HEK293 (cell line): ENCODE measurements around the gene ABAT.

Experiments
- CTCF ChIA-PET: fragments of 350-600 bp; formaldehyde crosslinking; extraction: SDS; loops from one replicate; lab custom pipeline; 2021; ENCODE audit warnings: antibody characterized with exemption; lab: Yijun Ruan, JAX
- POLR2A ChIA-PET: fragments of 300-600 bp; formaldehyde crosslinking; extraction: SDS; loops from one replicate; lab custom pipeline; 2020; ENCODE audit warnings: antibody characterized with exemption, inconsistent platforms; lab: Yijun Ruan, JAX
- H3K27ac ChIP-seq: fragments of 200-500 bp; sonication (Bioruptor generic); 2 replicates; pipeline ENCODE4 v1.5.1; 2014; ENCODE audit warnings: low read depth, low read length, control low read depth, inconsistent platforms; ENCODE audit errors: extremely low read depth
- H3K36me3 ChIP-seq, 2 experiments: fragments of 200-500 bp in 1 of 2; sonication (Bioruptor generic) in 1 of 2; 1 replicate in 1 of 2; 2 replicates in 1 of 2; pipeline ENCODE4 v1.5.1; 2014 to 2017; ENCODE audit warnings: inconsistent platforms in 2 of 2, low read length in 2 of 2; ENCODE audit not compliant: control insufficient read depth in 2 of 2, insufficient read depth in 1 of 2
- H3K4me1 ChIP-seq: fragments of 200-500 bp; sonication (Bioruptor generic); 2 replicates; pipeline ENCODE4 v1.5.1; 2014; ENCODE audit warnings: mild to moderate bottlenecking, low read length, inconsistent platforms; ENCODE audit not compliant: control insufficient read depth, insufficient read depth
- H3K4me3 ChIP-seq: 2 replicates; pipeline ENCODE4 v1.5.1; 2011; ENCODE audit warnings: low read depth, mild to moderate bottlenecking, control low read depth, low read length, moderate library complexity
- H3K9me3 ChIP-seq: fragments of 200-500 bp; sonication (Bioruptor generic); 2 replicates; pipeline ENCODE4 v1.5.1; 2014; ENCODE audit warnings: low read depth, low read length, inconsistent platforms; ENCODE audit not compliant: control insufficient read depth, insufficient read depth
- IKZF3 ChIP-seq: fragments of 450-650 bp; IDR thresholded peaks from 2 replicates; pipeline ENCODE4 v1.5.0; 2018; ENCODE audit warnings: missing biosample characterization, mild to moderate bottlenecking, missing genetic modification characterization, moderate library complexity
- REST ChIP-seq: fragments of 450-650 bp; formaldehyde crosslinking; IDR thresholded peaks from 2 replicates; pipeline ENCODE4 v1.5.1; 2016; ENCODE audit warnings: missing biosample characterization, missing genetic modification characterization
- TSHZ1 ChIP-seq: fragments of 450-650 bp; formaldehyde crosslinking; IDR thresholded peaks from 2 replicates; pipeline ENCODE4 v1.5.1; 2016; ENCODE audit warnings: missing biosample characterization, missing genetic modification characterization, borderline replicate concordance
- YY2 ChIP-seq: fragments of 450-650 bp; formaldehyde crosslinking; IDR thresholded peaks from 2 replicates; pipeline ENCODE4 v1.5.1; 2016; ENCODE audit warnings: missing biosample characterization, missing genetic modification characterization
- ZBTB48 ChIP-seq: fragments of 450-650 bp; formaldehyde crosslinking; IDR thresholded peaks from 2 replicates; pipeline ENCODE4 v1.5.1; 2016; ENCODE audit warnings: missing biosample characterization, missing genetic modification characterization
- ZNF146 ChIP-seq: fragments of 450-650 bp; formaldehyde crosslinking; IDR thresholded peaks from 2 replicates; pipeline ENCODE4 v1.5.1; 2016; ENCODE audit warnings: missing biosample characterization, missing genetic modification characterization
- ZNF174 ChIP-seq: fragments of 450-650 bp; formaldehyde crosslinking; IDR thresholded peaks from 2 replicates; pipeline ENCODE4 v1.5.0; 2017; ENCODE audit warnings: missing biosample characterization, mild to moderate bottlenecking, missing genetic modification characterization
- ZNF26 ChIP-seq: fragments of 450-650 bp; formaldehyde crosslinking; IDR thresholded peaks from 2 replicates; pipeline ENCODE4 v1.5.1; 2016; ENCODE audit warnings: missing biosample characterization, missing genetic modification characterization
- ZNF518A ChIP-seq: fragments of 450-650 bp; formaldehyde crosslinking; conservative IDR thresholded peaks from 2 replicates; pipeline ENCODE4 v1.5.1; 2016; ENCODE audit warnings: low read depth, missing biosample characterization, missing genetic modification characterization

ABAT gene

DNA sequence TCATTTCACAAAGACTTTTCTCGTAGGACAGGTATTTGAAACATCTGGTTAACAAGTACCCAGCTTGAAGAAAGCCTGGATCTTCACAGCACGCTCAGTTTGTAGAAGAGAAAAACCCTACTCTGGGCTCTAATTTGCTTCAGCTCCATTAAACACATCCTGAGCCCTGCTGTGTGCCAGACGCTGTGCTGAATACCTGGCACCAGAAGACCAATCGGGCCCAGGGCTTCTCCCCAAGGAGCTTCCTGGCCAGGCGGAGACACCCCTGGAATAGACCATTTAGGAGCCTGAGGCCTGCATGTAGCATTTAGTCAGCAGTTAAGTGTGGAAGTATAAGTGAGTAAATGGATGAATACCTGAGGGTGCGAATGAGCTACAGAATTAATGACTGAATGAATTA lies 8.9 kb upstream of the ABAT start:
- POLR2A ChIA-PET, result no interaction called here
- no peaks in the 10 kb centered on the region for H3K36me3 ChIP-seq
- CTCF ChIA-PET, result interaction anchor here (0.6 to 2.2 kb wide), 6 partner anchors 10 to 593 kb away, joined by 3 to 11 read pairs (median 4); no protein-coding TSS in a partner anchor

GRCh38 chr16:8667492-8667891 lies 6.9 kb upstream of the ABAT start:
- ChIA-PET POLR2A (no interaction called here), CTCF (no interaction called here)
- Histone ChIP-seq H3K4me1 (no peaks in the 10 kb centered on the region), H3K4me3 (no peak overlapping the region), H3K9me3 (no peaks in the 10 kb centered on the region), H3K36me3 (no peaks in the 10 kb centered on the region)
- TF ChIP-seq REST (peak; percentile 55; the same call in 1 of the 2 replicates), ZNF146 (tag by site-specific recombination) (peak; percentile 93), ZNF26 (tag by site-specific recombination) (no peak)
- TF ChIP-seq, all 188 proteins: peak for 2
- no peak overlapping the region for H3K27ac ChIP-seq

More for the DNA sequence above, 8.9 kb upstream of the ABAT start:
- H3K4me1 ChIP-seq, result no peaks in the 10 kb centered on the region
- TF ChIP-seq YY2 (tag by site-specific recombination) (no peak), ZNF518A (no peak), TSHZ1 (tag by site-specific recombination) (no peak), ZBTB48 (no peak), IKZF3 (tag by site-specific recombination) (no peak), ZNF174 (tag by site-specific recombination) (no peak)
- H3K4me3 ChIP-seq, result no peak overlapping the region
- no peak overlapping the region for H3K27ac ChIP-seq
- H3K9me3 ChIP-seq, result no peaks in the 10 kb centered on the region
